NT2/D1 (cell line): ENCODE results near the gene FAM204A.

Experiments used
- SUZ12 ChIP-seq: IDR thresholded peaks from 2 replicates; pipeline ENCODE4 v1.6.1; 2011; ENCODE audit not compliant: insufficient read length, insufficient read depth; ENCODE audit errors: extremely low read depth
- YY1 ChIP-seq: IDR thresholded peaks from 2 replicates; pipeline ENCODE4 v1.6.1; 2011; ENCODE audit not compliant: insufficient read length, insufficient read depth

- TF ChIP-seq YY1 (no peak), SUZ12 (no peak)
Measured at GRCh38 chr10:118343549-118343948, 1.4 kb upstream of the FAM204A start.
